Activated T-cell treated with anti-CD3 and anti-CD28 coated beads, Interleukin-2, amount 50 U/mL, for 72 hours (primary cell): ENCODE data around the gene UGT1A8. TPM values are rescaled to one million over a fixed set of nuclear protein-coding genes. Genes with fewer than 3 reads are reported as not detected.

Source experiments
- ATAC-seq, 2 donors: fragments of 150-1000 bp; cut with Tn5 transposase; replicated peaks in 1 of 2; 2 replicates each; pipeline ENCODE4 v1.10.0; 2021; ENCODE audit warnings: moderate library complexity in 2 of 2, mild to moderate bottlenecking in 1 of 2
- DNase-seq, 2 donors: peaks; one replicate each; pipeline ENCODE4 v3.0.0; 2021 to 2022; ENCODE audit warnings: mixed read lengths in 1 of 2
- H3K27ac Mint-ChIP-seq: one replicate; pipeline ENCODE4 v1.8.0; 2022; ENCODE audit warnings: mild to moderate bottlenecking, moderate library complexity, mixed read lengths
- H3K27me3 Mint-ChIP-seq: one replicate; pipeline ENCODE4 v1.8.0; 2022; ENCODE audit warnings: low read depth, mixed read lengths
- H3K36me3 Mint-ChIP-seq, 2 donors: one replicate each; pipeline ENCODE4 v1.8.0; 2022; ENCODE audit warnings: mixed read lengths in 2 of 2, mild to moderate bottlenecking in 1 of 2; ENCODE audit not compliant: insufficient read depth in 2 of 2
- H3K4me1 Mint-ChIP-seq: one replicate; pipeline ENCODE4 v1.8.0; 2022; ENCODE audit warnings: low read depth, mixed read lengths
- H3K4me3 Mint-ChIP-seq, 2 donors: one replicate each; pipeline ENCODE4 v1.8.0; 2022; ENCODE audit warnings: mild to moderate bottlenecking in 2 of 2, mixed read lengths in 2 of 2, moderate library complexity in 2 of 2
- H3K9me3 Mint-ChIP-seq, 2 donors: one replicate each; pipeline ENCODE4 v1.8.0; 2022; ENCODE audit warnings: mixed read lengths in 2 of 2
- total RNA-seq, 2 donors: library from RNA; stranded (reverse); gene quantifications; one replicate each; pipeline ENCODE4 v1.2.3, GENCODE V29; 2022

UGT1A8 gene
- total RNA-seq, 2 donors from 2014 or later = not detected

DNA sequence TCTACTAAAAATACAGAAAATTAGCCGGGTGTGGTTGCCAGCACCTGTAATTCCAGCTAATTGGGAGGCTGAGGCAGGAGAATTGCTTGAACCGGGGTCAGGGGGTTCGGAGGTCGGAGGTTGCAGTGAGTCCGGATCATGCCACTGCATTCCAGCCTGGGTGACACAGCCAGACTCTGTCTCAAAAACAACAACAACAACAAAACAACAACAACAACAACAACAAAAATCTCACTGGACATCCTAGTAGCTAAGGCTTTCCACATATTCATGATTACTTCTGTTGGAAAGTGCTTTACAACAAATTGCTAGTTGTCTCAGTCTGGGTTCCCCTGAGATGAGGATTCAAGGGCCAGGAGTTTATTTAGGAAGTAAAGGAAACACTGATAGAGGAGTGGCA is 156.4 kb downstream of the UGT1A8 start:
- Mint-ChIP-seq H3K27ac (no peak overlapping the region), H3K4me3 (no peak overlapping the region), H3K36me3 (peaks cover 2 to 4% of the 10 kb centered on the region in 2 donors), H3K27me3 (peaks cover 6% of the 10 kb centered on the region), H3K4me1 (no peaks in the 10 kb centered on the region), H3K9me3 (peaks cover 7 to 8% of the 10 kb centered on the region in 2 donors)
- ATAC-seq = no peak
- DNase-seq = no peak

GRCh38 chr2:233775414-233775813 is 158.0 kb downstream of the UGT1A8 start:
- no peak for ATAC-seq
- Mint-ChIP-seq H3K27ac (no peak overlapping the region), H3K36me3 (peaks cover 2 to 4% of the 10 kb centered on the region in 2 donors), H3K9me3 (peaks cover 7 to 10% of the 10 kb centered on the region in 2 donors), H3K4me1 (no peaks in the 10 kb centered on the region), H3K27me3 (no peaks in the 10 kb centered on the region), H3K4me3 (no peak overlapping the region)
- no peak for DNase-seq

- H3K9me3 Mint-ChIP-seq = peaks cover 7 to 10% of the 10 kb centered on the region in 2 donors
- peaks cover 11% of the 10 kb centered on the region for H3K27me3 Mint-ChIP-seq
- H3K36me3 Mint-ChIP-seq = peaks cover 2 to 4% of the 10 kb centered on the region in 2 donors
- no peak within 1 kb of the TSS for H3K27ac Mint-ChIP-seq
- DNase-seq (no peak), ATAC-seq (no peak)
- H3K4me1 Mint-ChIP-seq = no peaks in the 10 kb centered on the region
- H3K4me3 Mint-ChIP-seq = no peak within 1 kb of the TSS
These were observed 160.6 kb downstream of the UGT1A8 start, which contains the start of gene MROH2A for GRCh38 chr2:233778030-233778429. TSS of gene MROH2A (plus strand) at chr2:233778330. CDS start at chr2:233779359, 1,029 bp downstream.

- ATAC-seq (no peak), DNase-seq (no peak)
- Mint-ChIP-seq H3K27me3 (peaks cover 13% of the 10 kb centered on the region), H3K4me3 (no peak overlapping the region), H3K4me1 (no peaks in the 10 kb centered on the region), H3K9me3 (peaks cover 7 to 10% of the 10 kb centered on the region in 2 donors), H3K36me3 (peaks cover 2 to 4% of the 10 kb centered on the region in 2 donors), H3K27ac (no peak overlapping the region)
These were observed 162.3 kb downstream of the UGT1A8 start for GRCh38 chr2:233779722-233780121.

- Mint-ChIP-seq H3K9me3 (peaks cover 5 to 10% of the 10 kb centered on the region in 2 donors), H3K27me3 (peaks cover 13% of the 10 kb centered on the region), H3K27ac (no peak overlapping the region), H3K4me1 (no peaks in the 10 kb centered on the region), H3K36me3 (peaks cover 2 to 4% of the 10 kb centered on the region in 2 donors), H3K4me3 (no peak overlapping the region)
- DNase-seq = no peak
- ATAC-seq = no peak
These were observed 163.3 kb downstream of the UGT1A8 start for GRCh38 chr2:233780771-233781170.

- no peaks in the 10 kb centered on the region for H3K36me3 Mint-ChIP-seq
- no peak overlapping the region for H3K4me3 Mint-ChIP-seq
- ATAC-seq = no peak
- H3K27ac Mint-ChIP-seq = no peak overlapping the region
- H3K9me3 Mint-ChIP-seq = peaks cover 3 to 5% of the 10 kb centered on the region in 2 donors
- H3K4me1 Mint-ChIP-seq = no peaks in the 10 kb centered on the region
- no peak for DNase-seq
- no peaks in the 10 kb centered on the region for H3K27me3 Mint-ChIP-seq
These were observed 172.1 kb downstream of the UGT1A8 start for GRCh38 chr2:233789554-233789953.

- Mint-ChIP-seq H3K4me3 (no peak overlapping the region), H3K27me3 (no peaks in the 10 kb centered on the region), H3K36me3 (no peaks in the 10 kb centered on the region), H3K27ac (no peak overlapping the region), H3K9me3 (peaks cover under 1 to 2% of the 10 kb centered on the region in 2 donors), H3K4me1 (no peaks in the 10 kb centered on the region)
- ATAC-seq (no peak), DNase-seq (no peak)
These were observed 173.9 kb downstream of the UGT1A8 start for GRCh38 chr2:233791151-233791882.

DNA sequence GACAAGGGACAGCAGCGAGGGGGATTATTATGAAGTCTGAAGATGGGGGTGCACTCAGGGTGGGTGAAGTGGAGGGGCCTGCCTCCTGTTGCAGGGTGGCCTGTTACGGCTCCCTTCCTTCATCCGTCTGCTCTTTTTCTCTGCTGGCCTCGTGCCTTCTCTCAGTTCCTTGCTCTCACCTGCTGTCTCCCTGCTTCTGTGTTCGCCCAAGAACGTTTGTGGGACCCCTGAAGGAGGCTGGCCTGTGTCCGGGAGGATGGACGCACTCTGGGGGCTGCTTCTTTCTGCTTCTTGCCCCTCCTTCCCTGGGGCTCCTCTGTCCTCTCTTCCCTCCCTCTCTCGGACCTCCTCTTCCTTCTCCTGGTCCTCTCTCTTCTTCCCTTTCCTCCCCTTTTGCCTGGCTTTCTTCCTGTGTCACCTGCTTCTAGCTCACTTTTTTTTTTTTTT is 174.5 kb downstream of the UGT1A8 start:
- ATAC-seq = no peak
- H3K27me3 Mint-ChIP-seq = no peaks in the 10 kb centered on the region
- no peak overlapping the region for H3K4me3 Mint-ChIP-seq
- no peaks in the 10 kb centered on the region for H3K4me1 Mint-ChIP-seq
- no peak overlapping the region for H3K27ac Mint-ChIP-seq
- H3K36me3 Mint-ChIP-seq = no peaks in the 10 kb centered on the region
- no peaks in the 10 kb centered on the region for H3K9me3 Mint-ChIP-seq
- DNase-seq = no peak

- Mint-ChIP-seq H3K4me3 (no peak overlapping the region), H3K27ac (no peak overlapping the region), H3K4me1 (no peaks in the 10 kb centered on the region), H3K27me3 (no peaks in the 10 kb centered on the region), H3K9me3 (no peaks in the 10 kb centered on the region), H3K36me3 (no peaks in the 10 kb centered on the region)
- ATAC-seq (no peak), DNase-seq (no peak)
These were observed 175.3 kb downstream of the UGT1A8 start for GRCh38 chr2:233792720-233793119.

- H3K4me1 Mint-ChIP-seq = no peaks in the 10 kb centered on the region
- DNase-seq (no peak), ATAC-seq (no peak)
- H3K9me3 Mint-ChIP-seq = no peaks in the 10 kb centered on the region
- no peak overlapping the region for H3K27ac Mint-ChIP-seq
- no peak overlapping the region for H3K4me3 Mint-ChIP-seq
- H3K36me3 Mint-ChIP-seq = no peaks in the 10 kb centered on the region
- H3K27me3 Mint-ChIP-seq = no peaks in the 10 kb centered on the region
These were observed 176.2 kb downstream of the UGT1A8 start for GRCh38 chr2:233793465-233794127.

- no peak overlapping the region for H3K27ac Mint-ChIP-seq
- no peaks in the 10 kb centered on the region for H3K4me1 Mint-ChIP-seq
- H3K27me3 Mint-ChIP-seq = no peaks in the 10 kb centered on the region
- H3K36me3 Mint-ChIP-seq = no peaks in the 10 kb centered on the region
- no peak for ATAC-seq
- no peaks in the 10 kb centered on the region for H3K9me3 Mint-ChIP-seq
- DNase-seq = no peak
- no peak overlapping the region for H3K4me3 Mint-ChIP-seq
These were observed 176.8 kb downstream of the UGT1A8 start for GRCh38 chr2:233794128-233794658.

DNA sequence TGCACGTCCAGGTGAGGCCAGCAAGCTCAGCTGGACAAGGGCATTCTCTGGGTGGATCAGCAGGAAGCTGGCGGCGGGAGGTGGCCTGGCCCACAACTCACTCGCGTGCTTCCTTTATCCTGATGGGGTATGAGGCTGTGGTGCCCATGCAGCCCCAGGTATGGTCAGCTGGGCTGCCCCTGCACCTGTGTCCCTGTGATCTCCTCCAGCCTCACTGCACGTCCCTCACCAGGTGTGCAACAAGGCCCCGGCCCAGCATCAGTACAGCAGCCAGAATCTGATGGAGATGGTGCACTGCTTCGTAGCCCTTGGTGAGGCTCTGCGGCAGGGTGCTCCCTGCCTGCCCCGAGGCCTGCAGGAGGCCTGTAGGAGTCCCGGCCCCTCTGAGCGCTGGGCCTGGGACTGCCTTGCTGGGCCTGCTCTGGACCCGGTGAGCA is 178.3 kb downstream of the UGT1A8 start:
- DNase-seq = no peak
- ATAC-seq = no peak
- Mint-ChIP-seq H3K36me3 (no peaks in the 10 kb centered on the region), H3K27ac (no peak overlapping the region), H3K4me3 (no peak overlapping the region), H3K9me3 (peaks cover 0 to 4% of the 10 kb centered on the region in 2 donors), H3K27me3 (no peaks in the 10 kb centered on the region), H3K4me1 (no peaks in the 10 kb centered on the region)

DNA sequence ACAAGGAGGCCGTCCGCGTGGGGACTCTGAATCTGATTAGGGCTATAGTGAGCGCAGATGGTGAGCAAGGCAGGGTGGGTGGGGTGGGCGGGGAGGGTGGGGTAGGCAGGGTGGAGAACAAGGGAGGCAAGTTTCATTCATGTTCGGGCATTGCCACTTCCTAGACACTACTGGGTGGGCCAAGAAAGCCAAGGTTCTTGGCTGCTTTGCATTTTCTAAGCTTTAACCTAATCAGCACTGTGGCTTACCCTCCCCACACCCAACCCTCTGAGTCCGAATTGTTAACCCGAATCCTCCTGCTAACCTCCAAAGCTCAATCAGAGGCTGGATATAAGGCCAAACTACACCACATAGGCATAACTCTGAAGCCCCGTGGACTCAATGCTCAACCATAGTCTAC is 178.8 kb downstream of the UGT1A8 start:
- ATAC-seq = no peak

More for the DNA sequence above, 178.8 kb downstream of the UGT1A8 start:
- Mint-ChIP-seq H3K4me3 (no peak overlapping the region), H3K27me3 (no peaks in the 10 kb centered on the region), H3K4me1 (no peaks in the 10 kb centered on the region), H3K27ac (no peak overlapping the region), H3K9me3 (peaks cover 0 to 4% of the 10 kb centered on the region in 2 donors), H3K36me3 (no peaks in the 10 kb centered on the region)
- DNase-seq = no peak
